ENCODE measurements around the gene NCKAP5.

NCKAP5 gene

GRCh38 chr2:133345638-133346037 is 222.6 kb downstream of the NCKAP5 start:
- no peak for TF ChIP-seq CTCF (IDR thresholded peaks at IDR 0.05; ENCODE audit: control insufficient read depth, insufficient read depth, low read depth, low read length, missing control alignments)
- no peak for DNase-seq (ENCODE audit: low read depth)
- H3K4me3 ChIP-seq (ENCODE audit: control insufficient read depth, low read depth, low read length) = no peak overlapping the region

GRCh38 chr2:133344849-133345248 is 223.4 kb downstream of the NCKAP5 start:
- TF ChIP-seq CTCF (IDR thresholded peaks at IDR 0.05; ENCODE audit: control insufficient read depth, insufficient read depth, low read depth, low read length, missing control alignments) = no peak
- H3K4me3 ChIP-seq (ENCODE audit: control insufficient read depth, low read depth, low read length) = no peak overlapping the region
- DNase-seq (ENCODE audit: low read depth) = no peak

GRCh38 chr2:133343018-133343352 is 225.3 kb downstream of the NCKAP5 start:
- TF ChIP-seq CTCF (IDR thresholded peaks at IDR 0.05; ENCODE audit: control insufficient read depth, insufficient read depth, low read depth, low read length, missing control alignments) = no peak
- H3K4me3 ChIP-seq (ENCODE audit: control insufficient read depth, low read depth, low read length) = no peak overlapping the region
- DNase-seq (ENCODE audit: low read depth) = no peak

GRCh38 chr2:133342286-133343017 is 225.8 kb downstream of the NCKAP5 start:
- TF ChIP-seq CTCF (IDR thresholded peaks at IDR 0.05; ENCODE audit: control insufficient read depth, insufficient read depth, low read depth, low read length, missing control alignments) = no peak
- DNase-seq (ENCODE audit: low read depth) = no peak
- H3K4me3 ChIP-seq (ENCODE audit: control insufficient read depth, low read depth, low read length) = no peak overlapping the region

GRCh38 chr2:133341575-133341974 is 226.7 kb downstream of the NCKAP5 start:
- TF ChIP-seq CTCF (IDR thresholded peaks at IDR 0.05; ENCODE audit: control insufficient read depth, insufficient read depth, low read depth, low read length, missing control alignments) = no peak
- H3K4me3 ChIP-seq (ENCODE audit: control insufficient read depth, low read depth, low read length) = no peak overlapping the region
- no peak for DNase-seq (ENCODE audit: low read depth)

GRCh38 chr2:133338224-133338623 is 230.0 kb downstream of the NCKAP5 start:
- TF ChIP-seq CTCF (IDR thresholded peaks at IDR 0.05; ENCODE audit: control insufficient read depth, insufficient read depth, low read depth, low read length, missing control alignments) = no peak
- H3K4me3 ChIP-seq (ENCODE audit: control insufficient read depth, low read depth, low read length) = no peak overlapping the region
- no peak for DNase-seq (ENCODE audit: low read depth)
